NT2/D1 (cell line): ENCODE data around the gene MYLIP.

Source experiments
- DNase-seq: peaks from one replicate; pipeline ENCODE4 v3.0.0-alpha.2; 2011; ENCODE audit warnings: low read depth, low spot score
- H3K27me3 ChIP-seq: 2 replicates; pipeline ENCODE4 v1.6.0; 2011; ENCODE audit warnings: mild to moderate bottlenecking; ENCODE audit not compliant: insufficient read length, insufficient read depth
- H3K36me3 ChIP-seq: 2 replicates; pipeline ENCODE4 v1.6.1; 2011; ENCODE audit warnings: mild to moderate bottlenecking, low read length, mixed read lengths; ENCODE audit not compliant: insufficient read depth, insufficient read length
- H3K4me1 ChIP-seq: 2 replicates; pipeline ENCODE4 v1.5.1; 2011; ENCODE audit not compliant: insufficient read depth, insufficient read length
- H3K4me3 ChIP-seq: 2 replicates; pipeline ENCODE4 v1.5.1; 2011; ENCODE audit warnings: low read depth; ENCODE audit not compliant: insufficient read length
- H3K9ac ChIP-seq: 2 replicates; pipeline ENCODE4 v1.6.0; 2011; ENCODE audit warnings: low read depth; ENCODE audit not compliant: insufficient read length
- H3K9me3 ChIP-seq: 2 replicates; pipeline ENCODE4 v1.5.1; 2011; ENCODE audit warnings: mild to moderate bottlenecking, low read length; ENCODE audit not compliant: insufficient read depth
- SUZ12 ChIP-seq: IDR thresholded peaks from 2 replicates; pipeline ENCODE4 v1.6.1; 2011; ENCODE audit not compliant: insufficient read length, insufficient read depth; ENCODE audit errors: extremely low read depth
- YY1 ChIP-seq: IDR thresholded peaks from 2 replicates; pipeline ENCODE4 v1.6.1; 2011; ENCODE audit not compliant: insufficient read length, insufficient read depth
- ZNF274 ChIP-seq: IDR thresholded peaks from 2 replicates; pipeline ENCODE4 v1.6.1; 2011; ENCODE audit warnings: mild to moderate bottlenecking, low read depth, low read length

The MYLIP gene

GRCh38 chr6:16157492-16157891, 28.6 kb downstream of the MYLIP start:
- no peak overlapping the region for H3K4me3 ChIP-seq
- no peak overlapping the region for H3K9ac ChIP-seq
- H3K36me3 ChIP-seq: no peaks in the 10 kb centered on the region
- H3K27me3 ChIP-seq: no peaks in the 10 kb centered on the region
- TF ChIP-seq ZNF274 (no peak), YY1 (no peak), SUZ12 (no peak)
- DNase-seq: no peak
- peaks cover 11% of the 10 kb centered on the region; the same call in 1 of the 2 replicates for H3K9me3 ChIP-seq
- H3K4me1 ChIP-seq: no peaks in the 10 kb centered on the region

- peaks cover 11% of the 10 kb centered on the region; the same call in 1 of the 2 replicates for H3K9me3 ChIP-seq
- H3K4me1 ChIP-seq: no peaks in the 10 kb centered on the region
- TF ChIP-seq SUZ12 (no peak), YY1 (no peak), ZNF274 (no peak)
- no peaks in the 10 kb centered on the region for H3K36me3 ChIP-seq
- no peak overlapping the region for H3K4me3 ChIP-seq
- no peak for DNase-seq
- H3K27me3 ChIP-seq: no peaks in the 10 kb centered on the region
- no peak overlapping the region for H3K9ac ChIP-seq
Observed at GRCh38 chr6:16157909-16158308, 29.0 kb downstream of the MYLIP start.

GRCh38 chr6:16158943-16159557, 30.2 kb downstream of the MYLIP start:
- TF ChIP-seq ZNF274 (no peak), SUZ12 (no peak), YY1 (no peak)
- no peak overlapping the region for H3K9ac ChIP-seq
- H3K9me3 ChIP-seq: peaks cover 11% of the 10 kb centered on the region; the same call in 1 of the 2 replicates
- no peaks in the 10 kb centered on the region for H3K36me3 ChIP-seq
- no peaks in the 10 kb centered on the region for H3K4me1 ChIP-seq
- no peak overlapping the region for H3K4me3 ChIP-seq
- H3K27me3 ChIP-seq: no peaks in the 10 kb centered on the region
- no peak for DNase-seq

- no peaks in the 10 kb centered on the region for H3K4me1 ChIP-seq
- H3K27me3 ChIP-seq: no peaks in the 10 kb centered on the region
- no peak for DNase-seq
- TF ChIP-seq ZNF274 (no peak), SUZ12 (no peak), YY1 (no peak)
- no peaks in the 10 kb centered on the region for H3K36me3 ChIP-seq
- no peak overlapping the region for H3K4me3 ChIP-seq
- no peak overlapping the region for H3K9ac ChIP-seq
- H3K9me3 ChIP-seq: peaks cover 6% of the 10 kb centered on the region; the same call in 1 of the 2 replicates
Observed at GRCh38 chr6:16160794-16161193, 31.9 kb downstream of the MYLIP start.

- no peaks in the 10 kb centered on the region for H3K4me1 ChIP-seq
- H3K9me3 ChIP-seq: no peaks in the 10 kb centered on the region
- no peak for DNase-seq
- no peak for TF ChIP-seq SUZ12
- no peak for TF ChIP-seq ZNF274
- TF ChIP-seq YY1: no peak
- H3K36me3 ChIP-seq: no peaks in the 10 kb centered on the region
- no peak overlapping the region for H3K9ac ChIP-seq
- H3K27me3 ChIP-seq: no peaks in the 10 kb centered on the region
- no peak overlapping the region for H3K4me3 ChIP-seq
Observed at GRCh38 chr6:16162003-16162402, 33.1 kb downstream of the MYLIP start.

GRCh38 chr6:16163066-16163465, 34.2 kb downstream of the MYLIP start:
- Histone ChIP-seq H3K4me1 (no peaks in the 10 kb centered on the region), H3K4me3 (no peak overlapping the region), H3K9ac (no peak overlapping the region), H3K36me3 (no peaks in the 10 kb centered on the region), H3K9me3 (no peaks in the 10 kb centered on the region), H3K27me3 (no peaks in the 10 kb centered on the region)
- DNase-seq: no peak
- TF ChIP-seq SUZ12: no peak
- no peak for TF ChIP-seq YY1
- no peak for TF ChIP-seq ZNF274

GRCh38 chr6:16163535-16164300, 34.8 kb downstream of the MYLIP start:
- Histone ChIP-seq H3K27me3 (no peaks in the 10 kb centered on the region), H3K4me1 (no peaks in the 10 kb centered on the region), H3K9me3 (no peaks in the 10 kb centered on the region), H3K36me3 (no peaks in the 10 kb centered on the region), H3K9ac (no peak overlapping the region), H3K4me3 (no peak overlapping the region)
- DNase-seq: no peak
- TF ChIP-seq SUZ12: no peak
- TF ChIP-seq ZNF274: no peak
- TF ChIP-seq YY1: no peak
